SW480 (cell line): Measurements from ENCODE around the gene CHRNG.
A peak's percentile ranks its signal among the peaks of the same experiment; 100 is the strongest.

Source experiments
- DNase-seq: peaks from one replicate; pipeline ENCODE4 v3.0.0-alpha.2; 2016; ENCODE audit warnings: low spot score

Gene CHRNG

DNA sequence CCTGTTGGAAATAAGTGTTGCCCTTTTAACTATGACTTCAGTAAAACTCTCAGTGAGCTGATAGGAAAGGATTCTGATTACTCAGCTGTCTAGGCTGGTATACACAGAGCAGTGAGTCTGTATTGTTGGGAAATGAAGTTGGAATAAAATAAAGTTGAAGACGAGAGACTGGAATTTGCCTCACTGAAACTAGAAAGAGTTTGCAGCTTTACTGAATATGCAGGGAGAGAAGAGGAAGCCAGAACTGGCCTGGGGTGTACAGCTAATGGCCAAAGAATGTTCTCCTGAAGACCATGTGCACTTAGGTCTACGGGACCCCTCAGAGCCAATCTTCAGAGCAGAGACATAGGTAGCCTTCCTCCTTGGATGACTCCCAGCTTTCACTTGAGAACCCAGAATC, 37.5 kb downstream of the CHRNG start:
- DNase-seq: no peak

DNA sequence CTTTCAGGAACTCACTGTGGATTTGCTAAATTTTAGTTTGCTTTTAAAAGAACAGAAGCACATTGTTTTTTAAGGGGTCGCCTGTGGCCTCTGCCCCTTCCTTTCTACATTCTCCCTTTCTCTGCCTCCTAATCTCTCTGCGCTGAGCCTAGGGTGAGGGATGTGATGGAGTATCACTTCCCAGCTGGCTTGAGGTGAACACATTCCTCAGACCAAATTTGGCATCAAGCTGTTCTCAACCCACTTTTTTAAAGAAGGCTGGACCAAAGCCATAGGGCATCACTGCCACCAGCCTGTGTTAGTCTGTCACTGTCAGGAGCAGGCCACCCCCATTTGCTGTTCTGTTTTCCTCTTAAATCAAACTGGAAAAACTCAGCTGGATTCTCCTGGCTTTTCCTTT, 38.3 kb downstream of the CHRNG start:
- DNase-seq: no peak

DNA sequence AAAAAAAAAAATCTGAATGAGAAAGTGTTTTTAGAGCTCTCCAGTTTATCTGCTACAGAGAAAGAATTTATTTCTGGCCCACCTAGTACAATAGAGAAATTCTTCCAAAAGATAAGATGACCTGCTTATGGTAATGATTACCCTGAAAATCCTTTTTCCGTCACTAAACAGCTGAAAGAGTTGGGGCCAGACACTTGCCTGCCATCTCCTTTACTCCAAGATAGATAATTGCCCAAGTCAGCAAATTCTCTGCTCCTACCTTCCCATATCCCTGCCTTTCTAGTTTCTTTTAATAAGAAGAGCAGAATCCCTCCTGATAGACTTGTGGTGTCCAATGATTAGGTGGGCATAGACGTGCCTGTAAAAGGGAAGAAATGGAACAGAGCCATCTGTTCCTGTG, 39.1 kb downstream of the CHRNG start:
- DNase-seq: no peak

DNA sequence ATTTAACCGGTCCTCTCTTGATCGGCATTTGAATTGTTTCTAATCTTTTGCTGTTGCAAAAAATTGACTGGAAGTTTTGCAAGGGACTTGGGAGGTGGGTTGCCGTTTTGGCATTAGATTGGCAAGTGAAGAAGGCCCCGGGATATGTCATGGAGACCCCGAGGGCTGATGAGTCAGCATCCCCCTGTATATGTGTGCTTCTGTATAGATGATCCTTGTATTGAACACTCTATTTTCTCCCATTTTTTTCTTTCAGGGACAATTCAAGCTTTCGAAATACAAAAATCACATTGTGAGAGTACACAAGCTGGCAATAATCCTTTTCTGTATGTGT, 41.1 kb downstream of the CHRNG start:
- DNase-seq: no peak

DNA sequence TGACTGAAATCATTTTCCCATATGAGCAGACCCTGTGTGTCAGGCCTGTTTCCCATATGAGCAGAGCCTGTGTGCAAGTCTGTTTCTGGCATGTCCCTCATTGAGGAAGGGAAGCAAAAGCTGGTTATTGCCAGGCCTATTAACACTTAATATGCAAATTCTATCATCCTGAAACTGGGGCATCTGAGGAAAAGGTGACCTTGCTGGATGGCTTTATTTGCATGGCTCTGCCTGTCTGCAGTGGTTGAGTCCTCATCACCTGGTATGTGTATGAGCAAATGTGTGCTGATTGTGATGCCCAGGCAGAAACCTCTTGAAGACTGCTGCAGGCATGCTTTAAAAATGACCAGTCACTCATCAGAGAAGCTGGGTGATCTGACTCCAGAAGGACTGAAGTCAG, 42.2 kb downstream of the CHRNG start:
- no peak for DNase-seq

GRCh38 chr2:232584238-232584637, 44.7 kb downstream of the CHRNG start:
- no peak for DNase-seq

DNA sequence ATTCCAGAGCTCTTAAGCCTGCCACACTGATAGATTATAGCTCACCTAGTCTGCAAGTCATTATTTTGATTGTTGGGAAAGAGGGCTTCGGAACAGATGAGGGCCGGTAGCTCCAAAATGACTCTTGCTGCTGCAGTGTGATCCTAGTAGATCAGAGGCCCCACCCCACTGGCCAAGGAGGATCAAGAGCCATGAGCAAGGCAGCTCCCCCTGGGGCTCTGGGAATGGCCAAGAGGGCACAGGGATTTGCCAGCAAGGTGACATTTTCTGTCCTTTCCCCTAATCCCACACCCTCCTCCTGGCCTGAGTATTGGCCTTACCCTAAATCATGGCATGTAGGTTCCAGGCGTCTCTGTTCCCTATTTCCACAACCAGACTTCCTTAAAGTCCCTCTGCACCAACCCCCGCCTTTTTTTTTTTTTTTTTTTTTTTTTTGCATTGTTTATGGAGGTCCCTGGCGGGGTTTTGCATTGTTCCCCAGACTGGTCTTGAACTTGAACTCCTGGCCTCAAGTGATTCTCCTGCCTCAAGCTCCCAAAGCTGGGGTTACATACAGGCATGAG, 47.5 kb downstream of the CHRNG start:
- no peak for DNase-seq

- no peak for DNase-seq
These were observed 48.0 kb downstream of the CHRNG start for GRCh38 chr2:232587512-232587911.

DNA sequence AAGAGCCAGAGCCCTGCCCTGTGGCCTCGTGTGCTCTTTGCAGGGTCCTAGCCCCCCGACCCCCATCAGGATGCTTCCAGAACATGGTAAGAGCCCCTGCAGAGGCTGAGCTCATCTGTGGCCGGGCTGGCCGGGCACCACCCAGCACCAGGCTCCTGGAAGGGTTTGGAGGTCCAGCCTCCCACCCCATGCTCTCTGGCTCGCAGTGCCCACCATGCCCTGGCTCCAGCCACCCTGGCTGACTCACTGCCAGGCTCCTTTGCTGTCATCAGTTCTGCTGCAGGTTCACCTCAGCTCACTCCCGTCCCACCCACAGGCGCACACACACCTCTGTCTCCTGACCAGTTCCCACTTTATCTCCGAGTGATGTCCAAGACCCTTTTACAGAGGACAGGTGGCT, 48.5 kb downstream of the CHRNG start:
- no peak for DNase-seq

- no peak for DNase-seq
These were observed 49.4 kb downstream of the CHRNG start for GRCh38 chr2:232588680-232589585.

- peak; percentile 93 for DNase-seq
These were observed 53.4 kb downstream of the CHRNG start for GRCh38 chr2:232592772-232593395.

GRCh38 chr2:232593982-232594381, 54.5 kb downstream of the CHRNG start:
- no peak for DNase-seq
